HG03342 (cell line): ENCODE measurements around the gene MYH10.
A peak's percentile ranks its signal among the peaks of the same experiment; 100 is the strongest.

ENCODE experiments used
- ATAC-seq: cut with Tn5 transposase; IDR thresholded peaks from one replicate; pipeline ENCODE4 v1.9.1; 2021; ENCODE audit warnings: mild to moderate bottlenecking, moderate library complexity; ENCODE audit not compliant: unreplicated experiment

MYH10 gene

DNA sequence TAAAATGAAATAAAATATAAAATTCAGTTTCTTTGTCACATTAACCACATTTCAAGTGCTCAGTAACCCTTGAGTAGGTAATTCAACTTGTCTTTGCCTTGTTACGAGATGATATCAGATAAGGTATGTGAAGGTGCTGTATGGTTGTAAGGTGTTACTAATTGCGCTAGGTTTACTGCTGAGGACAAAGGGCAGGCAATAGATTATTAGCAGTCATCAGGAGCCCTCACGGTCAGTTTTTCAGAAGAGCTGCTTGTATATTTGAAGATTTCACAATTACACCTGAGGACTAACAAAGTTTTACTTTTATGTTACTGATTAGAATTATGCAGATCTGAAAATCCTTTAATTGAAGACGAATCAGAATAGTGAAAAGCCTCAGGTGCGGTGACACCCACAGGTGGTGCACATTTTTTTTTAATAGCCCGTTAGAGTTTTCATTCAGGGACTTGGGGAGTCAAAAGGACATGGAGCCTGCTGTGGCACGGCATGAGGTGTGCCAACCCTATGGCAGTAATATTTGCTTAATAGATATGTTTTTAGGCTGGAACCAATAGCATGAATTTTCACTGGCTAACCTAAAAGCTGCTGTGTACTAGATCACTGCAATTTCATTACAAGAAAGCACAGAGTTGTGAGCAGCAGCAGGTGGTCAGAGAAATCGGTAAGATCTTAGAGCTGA, 178.5 kb downstream of the MYH10 start:
- ATAC-seq: no peak

DNA sequence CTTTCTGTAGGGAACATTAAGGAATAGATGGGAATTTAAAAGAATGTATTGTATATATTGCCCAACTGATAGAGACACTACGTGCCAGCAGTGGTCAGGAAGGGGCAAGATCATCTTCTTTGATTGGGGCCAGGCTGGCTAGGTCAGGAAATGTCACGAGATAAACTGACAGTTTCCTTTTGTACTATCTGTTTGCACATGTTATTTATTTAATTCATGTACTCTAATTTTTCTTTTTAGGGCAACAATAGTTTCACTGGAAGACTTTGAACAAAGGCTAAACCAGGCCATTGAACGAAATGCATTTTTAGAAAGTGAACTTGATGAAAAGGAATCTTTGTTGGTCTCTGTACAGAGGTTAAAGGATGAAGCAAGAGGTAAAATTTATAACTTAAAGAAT, 182.2 kb downstream of the MYH10 start:
- ATAC-seq: no peak

DNA sequence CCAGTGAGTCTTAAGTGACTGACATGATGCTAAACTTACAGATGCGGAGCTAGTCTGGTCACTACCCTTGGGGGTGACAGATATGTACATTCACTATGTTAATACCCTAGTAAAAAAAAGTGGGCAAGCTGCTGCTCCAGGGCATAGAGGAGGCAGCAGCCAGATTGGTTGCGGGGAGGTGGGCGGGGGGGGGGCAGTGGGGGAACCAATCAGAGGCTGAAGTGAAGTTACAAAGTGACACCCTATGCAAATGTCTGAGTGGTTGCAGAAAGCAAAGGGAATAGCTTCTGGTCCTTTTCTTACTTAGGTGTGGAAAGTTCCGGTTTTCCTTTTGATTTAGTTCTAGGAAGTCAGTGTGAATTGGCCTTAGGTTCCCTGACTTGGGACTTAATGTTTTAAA, 182.7 kb downstream of the MYH10 start:
- no peak for ATAC-seq

DNA sequence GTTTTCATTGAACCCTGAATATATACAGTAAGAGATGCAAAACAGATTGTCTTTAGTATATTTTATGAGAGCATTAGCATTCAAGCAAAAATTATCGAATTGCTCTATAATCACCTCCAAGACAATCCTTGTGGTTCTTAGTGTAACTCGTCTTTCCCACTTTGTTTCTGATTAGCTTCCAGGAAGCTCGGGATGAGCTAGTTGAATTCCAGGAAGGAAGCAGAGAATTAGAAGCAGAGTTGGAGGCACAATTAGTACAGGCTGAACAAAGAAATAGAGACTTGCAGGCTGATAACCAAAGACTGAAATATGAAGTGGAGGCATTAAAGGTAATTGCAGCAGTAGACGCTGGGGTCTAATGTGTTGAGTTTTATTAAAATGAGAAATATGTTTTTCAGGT, 185.0 kb downstream of the MYH10 start:
- ATAC-seq: no peak

DNA sequence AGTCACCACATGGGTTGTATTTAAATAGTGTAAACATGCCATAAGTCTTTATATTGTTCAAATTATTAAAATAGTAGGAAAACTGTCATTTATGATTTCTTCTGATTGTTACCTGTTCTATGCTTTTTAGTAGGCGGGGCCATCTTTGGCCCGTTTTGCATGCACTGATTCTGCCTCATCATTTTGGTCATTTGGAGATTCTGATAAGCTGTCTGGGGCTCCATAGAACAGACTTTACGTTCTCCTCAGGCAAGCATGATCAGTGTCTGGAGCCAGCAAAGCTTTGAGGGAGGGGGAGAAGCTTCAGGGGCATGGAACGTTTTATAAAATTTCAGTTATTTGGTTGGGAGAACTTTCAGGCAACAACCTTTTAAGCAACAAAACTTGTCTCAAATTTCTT, 186.0 kb downstream of the MYH10 start:
- ATAC-seq: no peak

DNA sequence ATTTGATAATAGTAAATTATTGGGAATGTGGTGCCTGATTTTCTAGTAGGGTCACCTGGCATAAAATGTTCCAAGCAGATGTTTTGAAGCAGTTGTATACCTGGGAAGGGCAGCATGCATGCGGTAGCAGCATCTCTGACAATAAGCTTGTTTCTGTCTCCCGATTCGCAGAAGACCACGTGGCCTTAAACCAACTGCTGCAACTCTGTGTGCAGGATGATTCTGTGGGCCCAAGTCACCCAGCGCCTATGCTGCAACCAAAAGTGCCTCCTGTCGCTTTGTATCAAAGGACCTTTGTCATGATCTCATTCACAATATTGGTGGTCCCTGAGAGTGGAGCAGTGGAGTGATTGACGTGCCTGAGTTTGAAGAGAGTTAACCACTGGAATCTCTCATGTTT, 186.8 kb downstream of the MYH10 start:
- no peak for ATAC-seq

DNA sequence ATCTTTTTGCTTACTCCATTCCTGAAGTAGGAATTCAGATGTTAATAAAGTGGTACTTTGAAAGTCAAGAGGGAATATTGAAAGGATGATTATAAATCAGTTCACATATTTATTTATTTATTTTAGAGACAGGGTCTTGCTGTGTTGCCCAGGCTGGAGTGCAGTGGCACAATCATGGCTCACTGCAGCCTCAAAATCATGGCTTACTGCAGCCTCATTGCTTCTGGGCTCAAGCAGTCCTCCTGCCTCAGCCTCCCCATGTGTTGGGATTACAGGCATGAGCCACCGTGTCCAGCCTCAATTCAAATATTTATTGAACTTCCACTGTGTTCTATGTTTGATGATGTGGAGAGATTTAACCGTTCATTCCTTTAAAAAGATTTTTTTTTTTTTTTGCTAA, 188.2 kb downstream of the MYH10 start:
- no peak for ATAC-seq

- no peak for ATAC-seq
These were observed 188.8 kb downstream of the MYH10 start for GRCh38 chr17:8441690-8442089.

DNA sequence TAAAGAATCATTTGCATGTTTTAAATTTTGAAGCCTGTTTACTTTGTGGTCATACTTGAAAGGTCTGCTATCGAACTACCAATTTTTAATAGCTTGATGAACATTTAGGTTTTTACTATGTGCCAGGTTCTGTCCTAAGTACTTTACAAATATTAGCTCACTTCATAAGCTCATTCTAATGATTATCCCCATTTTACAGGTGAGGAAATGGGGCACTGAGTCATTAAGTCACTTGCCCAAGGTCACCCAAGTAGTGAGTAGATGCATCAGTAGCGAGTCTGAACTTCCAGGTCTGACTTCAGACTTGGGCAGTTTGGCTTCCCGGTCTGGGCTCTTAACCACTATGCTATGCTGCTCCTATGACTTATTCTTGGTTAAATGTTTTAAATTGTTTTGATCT, 190.8 kb downstream of the MYH10 start:
- ATAC-seq: no peak

GRCh38 chr17:8438441-8438840, 192.1 kb downstream of the MYH10 start:
- no peak for ATAC-seq

DNA sequence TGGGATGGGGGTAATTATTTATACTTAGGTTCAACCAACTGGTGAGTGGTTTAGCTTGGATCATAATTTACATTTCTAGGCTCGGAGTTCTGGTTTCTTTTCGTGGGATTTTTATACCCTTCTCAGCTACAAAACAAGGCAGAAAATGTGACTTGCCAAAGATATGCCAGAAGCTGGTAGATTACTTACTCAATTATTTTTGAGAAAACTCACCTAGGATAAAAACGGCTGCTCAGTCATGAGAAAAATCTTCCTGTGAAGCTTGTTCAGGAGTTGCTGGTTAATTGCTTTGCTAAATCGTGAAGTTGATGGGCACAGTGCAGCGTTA, 193.7 kb downstream of the MYH10 start:
- no peak for ATAC-seq

DNA sequence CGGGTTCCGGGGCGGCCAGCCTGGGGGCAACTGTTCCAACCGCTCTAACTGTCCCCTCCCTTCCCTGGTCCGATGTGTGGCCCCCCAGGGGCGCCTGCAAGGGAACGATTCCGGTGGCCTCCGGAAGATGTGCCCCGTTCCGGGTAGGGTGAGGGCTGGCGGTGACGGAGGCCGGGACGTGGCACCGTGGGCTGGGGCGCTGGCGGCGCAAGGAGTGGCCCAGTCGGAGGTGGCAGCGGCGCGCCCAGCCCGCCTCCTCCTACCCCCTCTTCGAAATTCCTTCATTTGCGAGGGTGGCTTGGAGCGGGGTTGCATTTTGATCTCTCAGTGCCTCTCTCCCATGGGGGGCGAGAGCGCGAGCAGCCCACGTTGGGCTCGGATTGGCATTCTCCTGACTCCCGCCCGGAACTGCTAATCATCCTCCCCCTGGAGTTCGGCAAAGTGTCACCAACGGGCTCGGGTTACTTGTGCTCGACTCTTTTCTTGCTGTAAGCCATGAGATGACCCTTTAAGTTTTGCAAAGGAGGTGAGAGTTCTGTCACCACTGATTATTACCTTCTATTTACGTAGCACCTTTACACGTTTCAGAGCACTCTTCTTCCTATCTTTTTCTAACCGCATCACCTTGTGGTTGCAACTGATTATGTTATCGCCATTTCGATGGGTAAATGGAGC, 194.2 kb downstream of the MYH10 start:
- ATAC-seq: peak; percentile 40

- peak; percentile 93 for ATAC-seq
These were observed 195.0 kb downstream of the MYH10 start, which contains the start of gene NDEL1 for GRCh38 chr17:8435245-8436168. Gene NDEL1, plus strand, starts transcription at chr17:8435884. Its CDS starts 8,388 bp downstream, at chr17:8444272.

- ATAC-seq: no peak
These were observed 199.6 kb downstream of the MYH10 start for GRCh38 chr17:8430966-8431365.

DNA sequence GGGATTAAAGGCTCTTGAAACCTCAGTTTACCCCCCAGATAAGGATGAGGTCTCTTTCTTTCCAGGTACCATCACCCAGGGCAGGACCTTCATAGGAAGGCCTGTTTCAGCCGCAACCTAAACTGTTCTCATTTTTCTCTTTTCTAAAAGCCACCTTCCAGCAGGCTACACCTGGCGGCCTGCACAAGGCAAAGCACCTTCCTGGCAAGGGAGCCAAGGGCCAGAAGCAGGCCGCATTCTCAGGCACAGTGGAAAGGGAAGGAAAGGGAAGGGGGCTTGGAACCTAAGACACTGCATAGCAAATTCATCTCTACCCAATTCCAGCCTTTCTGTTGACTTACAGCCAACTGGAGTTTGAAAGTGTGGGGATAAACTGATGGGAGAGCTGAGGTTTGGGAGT, 203.7 kb downstream of the MYH10 start:
- ATAC-seq: no peak

GRCh38 chr17:8426094-8426720, 204.3 kb downstream of the MYH10 start:
- no peak for ATAC-seq
